Dendritic cell treated with granulocyte-macrophage colony-stimulating factor and Interleukin-4, amounts not matched to agents 40 ng/mL and 50 ng/mL, for 4 days (primary cell): ENCODE results near the gene GUCD1.

Experiments used
- H3K27ac Mint-ChIP-seq: one replicate; pipeline ENCODE4 v1.8.0; 2022; ENCODE audit warnings: mild to moderate bottlenecking, mixed read lengths
- H3K27me3 Mint-ChIP-seq: one replicate; pipeline ENCODE4 v1.8.0; 2022; ENCODE audit warnings: mild to moderate bottlenecking, mixed read lengths
- H3K36me3 Mint-ChIP-seq: one replicate; pipeline ENCODE4 v1.8.0; 2022; ENCODE audit warnings: low read depth, mixed read lengths
- H3K4me1 Mint-ChIP-seq: one replicate; pipeline ENCODE4 v1.8.0; 2022; ENCODE audit warnings: low read depth, mixed read lengths
- H3K4me3 Mint-ChIP-seq: one replicate; pipeline ENCODE4 v1.8.0; 2022; ENCODE audit warnings: mild to moderate bottlenecking, moderate library complexity, mixed read lengths
- H3K9me3 Mint-ChIP-seq: one replicate; pipeline ENCODE4 v1.8.0; 2022; ENCODE audit warnings: mixed read lengths
- intact Hi-C: fragments of 100-400 bp; cut with micrococcal nuclease; formaldehyde crosslinking; loops from one replicate; pipeline ENCODE4 v1.15.0; 2022

GUCD1 gene

GRCh38 chr22:24517446-24517845, 37.5 kb downstream of the GUCD1 start:
- no peaks in the 10 kb centered on the region for H3K36me3 Mint-ChIP-seq
- H3K4me1 Mint-ChIP-seq, result peaks cover 64% of the 10 kb centered on the region
- H3K4me3 Mint-ChIP-seq, result no peak overlapping the region
- intact Hi-C loops, result no loop called here
- no peaks in the 10 kb centered on the region for H3K9me3 Mint-ChIP-seq
- peak overlapping the region; percentile 61 for H3K27ac Mint-ChIP-seq
- peaks cover 6% of the 10 kb centered on the region for H3K27me3 Mint-ChIP-seq

GRCh38 chr22:24516301-24516737, 38.6 kb downstream of the GUCD1 start:
- H3K36me3 Mint-ChIP-seq, result no peaks in the 10 kb centered on the region
- peak overlapping the region; percentile 59 for H3K4me3 Mint-ChIP-seq
- peak overlapping the region; percentile 61 for H3K27ac Mint-ChIP-seq
- H3K27me3 Mint-ChIP-seq, result peaks cover 4% of the 10 kb centered on the region
- intact Hi-C loops, result no loop called here
- H3K9me3 Mint-ChIP-seq, result no peaks in the 10 kb centered on the region
- peaks cover 67% of the 10 kb centered on the region for H3K4me1 Mint-ChIP-seq

GRCh38 chr22:24515027-24515338, 40.0 kb downstream of the GUCD1 start:
- Mint-ChIP-seq H3K27ac (no peak overlapping the region), H3K27me3 (peaks cover 9% of the 10 kb centered on the region), H3K4me1 (peaks cover 79% of the 10 kb centered on the region)

GRCh38 chr22:24514241-24515026, 40.5 kb downstream of the GUCD1 start:
- Mint-ChIP-seq H3K4me1 (peaks cover 74% of the 10 kb centered on the region), H3K4me3 (no peak overlapping the region), H3K27ac (no peak overlapping the region), H3K9me3 (no peaks in the 10 kb centered on the region), H3K36me3 (no peaks in the 10 kb centered on the region), H3K27me3 (peaks cover 9% of the 10 kb centered on the region)
- intact Hi-C loops, result no loop called here

More at GRCh38 chr22:24515027-24515338, 40.0 kb downstream of the GUCD1 start:
- H3K4me3 Mint-ChIP-seq, result no peak overlapping the region
- no peaks in the 10 kb centered on the region for H3K36me3 Mint-ChIP-seq
- intact Hi-C loops, result no loop called here
- no peaks in the 10 kb centered on the region for H3K9me3 Mint-ChIP-seq

- H3K27ac Mint-ChIP-seq, result no peak overlapping the region
- peaks cover 76% of the 10 kb centered on the region for H3K4me1 Mint-ChIP-seq
- no peaks in the 10 kb centered on the region for H3K36me3 Mint-ChIP-seq
- intact Hi-C loops, result no loop called here
- H3K9me3 Mint-ChIP-seq, result no peaks in the 10 kb centered on the region
- no peak overlapping the region for H3K4me3 Mint-ChIP-seq
- H3K27me3 Mint-ChIP-seq, result peaks cover 7% of the 10 kb centered on the region
Measured at GRCh38 chr22:24513378-24514240, 41.3 kb downstream of the GUCD1 start.

GRCh38 chr22:24512043-24512442, 42.9 kb downstream of the GUCD1 start:
- intact Hi-C loops, result no loop called here
- H3K4me3 Mint-ChIP-seq, result no peak overlapping the region
- peaks cover 5% of the 10 kb centered on the region for H3K27me3 Mint-ChIP-seq
- peaks cover 78% of the 10 kb centered on the region for H3K4me1 Mint-ChIP-seq
- H3K9me3 Mint-ChIP-seq, result no peaks in the 10 kb centered on the region
- H3K36me3 Mint-ChIP-seq, result no peaks in the 10 kb centered on the region
- peak overlapping the region; percentile 39 for H3K27ac Mint-ChIP-seq

- Mint-ChIP-seq H3K36me3 (no peaks in the 10 kb centered on the region), H3K27me3 (peaks cover 7% of the 10 kb centered on the region), H3K4me3 (no peak overlapping the region), H3K9me3 (no peaks in the 10 kb centered on the region), H3K4me1 (peaks cover 77% of the 10 kb centered on the region), H3K27ac (peak overlapping the region; percentile 45)
- intact Hi-C loops, result no loop called here
Measured at GRCh38 chr22:24510637-24511625, 44.0 kb downstream of the GUCD1 start.

- no peaks in the 10 kb centered on the region for H3K9me3 Mint-ChIP-seq
- intact Hi-C loops, result no loop called here
- no peaks in the 10 kb centered on the region for H3K36me3 Mint-ChIP-seq
- H3K4me1 Mint-ChIP-seq, result peaks cover 77% of the 10 kb centered on the region
- H3K27me3 Mint-ChIP-seq, result peaks cover 9% of the 10 kb centered on the region
- H3K27ac Mint-ChIP-seq, result no peak overlapping the region
- no peak overlapping the region for H3K4me3 Mint-ChIP-seq
Measured at GRCh38 chr22:24507716-24508115, 47.2 kb downstream of the GUCD1 start.

GRCh38 chr22:24506802-24507438, 48.0 kb downstream of the GUCD1 start:
- Mint-ChIP-seq H3K4me3 (no peak overlapping the region), H3K36me3 (no peaks in the 10 kb centered on the region), H3K27ac (peak overlapping the region; percentile 32), H3K9me3 (no peaks in the 10 kb centered on the region), H3K27me3 (peaks cover 9% of the 10 kb centered on the region), H3K4me1 (peaks cover 78% of the 10 kb centered on the region)
- intact Hi-C loops, result no loop called here

- peaks cover 60% of the 10 kb centered on the region for H3K4me1 Mint-ChIP-seq
- H3K4me3 Mint-ChIP-seq, result no peak overlapping the region
- no peaks in the 10 kb centered on the region for H3K9me3 Mint-ChIP-seq
- peaks cover 8% of the 10 kb centered on the region for H3K27me3 Mint-ChIP-seq
- intact Hi-C loops, result no loop called here
- no peaks in the 10 kb centered on the region for H3K36me3 Mint-ChIP-seq
- no peak overlapping the region for H3K27ac Mint-ChIP-seq
Measured at GRCh38 chr22:24504956-24505736, 49.8 kb downstream of the GUCD1 start.

- no peaks in the 10 kb centered on the region for H3K36me3 Mint-ChIP-seq
- peaks cover 9% of the 10 kb centered on the region for H3K27me3 Mint-ChIP-seq
- intact Hi-C loops, result no loop called here
- no peak overlapping the region for H3K4me3 Mint-ChIP-seq
- H3K27ac Mint-ChIP-seq, result no peak overlapping the region
- no peaks in the 10 kb centered on the region for H3K9me3 Mint-ChIP-seq
- peaks cover 59% of the 10 kb centered on the region for H3K4me1 Mint-ChIP-seq
Measured at GRCh38 chr22:24504540-24504939, 50.4 kb downstream of the GUCD1 start.

- Mint-ChIP-seq H3K4me3 (no peak overlapping the region), H3K27ac (peak overlapping the region; percentile 15), H3K27me3 (peaks cover 11% of the 10 kb centered on the region), H3K4me1 (peaks cover 54% of the 10 kb centered on the region), H3K9me3 (no peaks in the 10 kb centered on the region), H3K36me3 (no peaks in the 10 kb centered on the region)
- intact Hi-C loops, result loop anchor here (2.0 kb wide), 1 partner anchor 81 kb away; no protein-coding TSS in a partner anchor
Measured at GRCh38 chr22:24503843-24504338, 51.0 kb downstream of the GUCD1 start.
